Mesothelial cell of epicardium (in vitro differentiated cells): ENCODE results near the gene OR6C2. TPM values are rescaled to one million over a fixed set of nuclear protein-coding genes. Genes with fewer than 3 reads are reported as not detected.
"Not testable (repeated sequence)": the region's sequence is repeated elsewhere in the genome, so short reads cannot be mapped to it uniquely, and the experiment has no call there.

Experiments
- DNase-seq, 2 experiments: peaks; one replicate each; pipeline ENCODE4 v3.0.0; 2021; ENCODE audit warnings: low spot score in 2 of 2; ENCODE audit not compliant: unreplicated experiment in 2 of 2
- H3K27ac Mint-ChIP-seq: 2 replicates; pipeline ENCODE4 v1.8.0; 2021; ENCODE audit warnings: mixed read lengths
- H3K27me3 Mint-ChIP-seq: 2 replicates; pipeline ENCODE4 v1.8.0; 2021; ENCODE audit warnings: low read depth, mixed read lengths
- H3K36me3 Mint-ChIP-seq: 2 replicates; pipeline ENCODE4 v1.8.0; 2021; ENCODE audit warnings: mixed read lengths
- H3K4me1 Mint-ChIP-seq: 2 replicates; pipeline ENCODE4 v1.8.0; 2021; ENCODE audit warnings: mixed read lengths
- H3K4me3 Mint-ChIP-seq: 2 replicates; pipeline ENCODE4 v1.8.0; 2021; ENCODE audit warnings: mild to moderate bottlenecking, moderate library complexity, mixed read lengths
- H3K9me3 Mint-ChIP-seq: 2 replicates; pipeline ENCODE4 v1.8.0; 2021; ENCODE audit warnings: mixed read lengths
- total RNA-seq: library from RNA; stranded (reverse); gene quantifications from 3 replicates; pipeline ENCODE4 v1.2.1, GENCODE V29; 2021
- TF ChIP-seq, protein P1 (sequence below): fragments of 200-600 bp; sonication (generic); IDR thresholded peaks from one replicate; pipeline ENCODE4 v1.5.0; 2021; ENCODE audit warnings: antibody characterized with exemption; ENCODE audit not compliant: unreplicated experiment

The OR6C2 gene
- total RNA-seq, 1 donor from 2014 or later, result not detected

DNA sequence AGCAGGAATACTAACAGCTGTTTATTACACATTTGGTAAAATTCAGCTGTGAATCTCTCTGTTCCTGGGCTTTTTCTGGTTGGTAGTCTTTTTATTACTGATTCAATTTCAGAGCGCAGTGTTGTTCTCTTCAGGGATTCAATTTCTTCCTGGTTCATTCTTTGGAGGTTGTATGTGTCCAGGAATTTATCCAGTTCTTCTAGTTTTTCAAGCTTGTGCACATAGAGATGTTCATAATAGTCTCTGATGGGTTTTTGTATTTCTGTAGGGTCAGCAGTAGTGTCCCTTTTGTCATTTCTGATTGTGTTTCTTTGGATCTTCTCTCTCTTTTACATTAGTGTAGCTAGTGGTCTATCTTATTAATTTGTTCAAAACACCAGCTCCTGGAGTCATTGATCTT is 26.9 kb upstream of the OR6C2 start:
- TF ChIP-seq, protein P1, sequence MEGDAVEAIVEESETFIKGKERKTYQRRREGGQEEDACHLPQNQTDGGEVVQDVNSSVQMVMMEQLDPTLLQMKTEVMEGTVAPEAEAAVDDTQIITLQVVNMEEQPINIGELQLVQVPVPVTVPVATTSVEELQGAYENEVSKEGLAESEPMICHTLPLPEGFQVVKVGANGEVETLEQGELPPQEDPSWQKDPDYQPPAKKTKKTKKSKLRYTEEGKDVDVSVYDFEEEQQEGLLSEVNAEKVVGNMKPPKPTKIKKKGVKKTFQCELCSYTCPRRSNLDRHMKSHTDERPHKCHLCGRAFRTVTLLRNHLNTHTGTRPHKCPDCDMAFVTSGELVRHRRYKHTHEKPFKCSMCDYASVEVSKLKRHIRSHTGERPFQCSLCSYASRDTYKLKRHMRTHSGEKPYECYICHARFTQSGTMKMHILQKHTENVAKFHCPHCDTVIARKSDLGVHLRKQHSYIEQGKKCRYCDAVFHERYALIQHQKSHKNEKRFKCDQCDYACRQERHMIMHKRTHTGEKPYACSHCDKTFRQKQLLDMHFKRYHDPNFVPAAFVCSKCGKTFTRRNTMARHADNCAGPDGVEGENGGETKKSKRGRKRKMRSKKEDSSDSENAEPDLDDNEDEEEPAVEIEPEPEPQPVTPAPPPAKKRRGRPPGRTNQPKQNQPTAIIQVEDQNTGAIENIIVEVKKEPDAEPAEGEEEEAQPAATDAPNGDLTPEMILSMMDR, result no peak
- Mint-ChIP-seq H3K9me3 (peaks cover 32% of the 10 kb centered on the region), H3K27ac (no peak overlapping the region), H3K27me3 (no peaks in the 10 kb centered on the region), H3K4me1 (peaks cover 2% of the 10 kb centered on the region), H3K4me3 (no peak overlapping the region), H3K36me3 (no peaks in the 10 kb centered on the region)
- no peak for DNase-seq

DNA sequence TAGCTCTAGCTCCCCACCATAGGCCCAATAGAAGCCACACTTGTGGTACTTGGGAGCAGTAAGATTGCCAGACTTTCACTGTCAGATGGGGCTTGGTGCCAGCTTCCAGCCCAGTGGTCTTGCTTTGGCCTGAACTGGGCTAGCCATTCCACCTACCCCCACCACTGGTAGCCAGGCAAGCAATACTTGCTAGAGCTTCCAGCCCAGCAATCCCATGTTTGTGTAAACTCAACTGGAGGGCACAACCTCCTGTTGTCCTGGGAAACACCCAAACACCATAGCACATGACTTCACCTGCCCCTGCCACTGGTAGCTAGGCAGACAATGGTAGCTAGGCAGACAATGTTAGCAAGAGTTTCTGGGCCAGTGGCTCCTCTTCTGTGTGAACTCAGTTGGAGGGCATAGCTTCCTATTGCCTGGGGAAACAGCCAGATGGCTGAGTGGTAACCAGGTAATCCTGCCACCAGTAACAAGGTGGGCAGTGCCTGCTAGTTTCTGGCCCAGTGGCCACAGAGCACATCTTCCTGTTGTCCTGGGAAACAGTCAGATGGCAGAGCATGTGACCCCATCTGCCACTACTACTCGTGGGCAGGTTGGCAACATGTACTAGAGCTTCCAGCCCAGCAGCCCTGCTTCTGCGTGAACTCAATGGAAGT is 23.4 kb upstream of the OR6C2 start:
- TF ChIP-seq, protein P1, result no peak

DNA sequence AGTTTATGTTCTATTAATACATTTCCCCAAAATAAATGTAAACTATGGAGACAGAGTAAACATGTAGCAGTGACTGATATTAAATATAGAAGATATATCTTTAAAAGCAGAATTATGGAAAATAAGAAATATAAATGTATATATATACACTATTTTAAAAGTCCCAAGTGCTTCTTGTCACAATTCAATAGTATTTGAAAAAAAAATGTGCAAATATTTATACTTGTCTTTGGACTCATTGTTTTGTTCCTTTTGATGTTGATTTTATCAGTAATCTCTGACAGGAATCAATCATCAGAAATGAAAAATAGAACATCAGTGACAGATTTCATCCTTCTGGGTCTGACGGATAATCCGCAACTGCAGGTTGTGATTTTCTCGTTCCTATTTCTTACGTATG is 17.9 kb upstream of the OR6C2 start, which contains the start of gene OR6C76:
Gene OR6C76, plus strand, starts transcription at position 301 of the 400 bp plus-strand sequence. Its CDS starts 0 bp downstream, at position 301.
- TF ChIP-seq, protein P1, result no peak
- no peak for DNase-seq
- H3K27me3 Mint-ChIP-seq, result peaks cover 6% of the 10 kb centered on the region

More for the DNA sequence above, 23.4 kb upstream of the OR6C2 start:
- no peak overlapping the region for H3K27ac Mint-ChIP-seq
- H3K9me3 Mint-ChIP-seq, result peaks cover 31% of the 10 kb centered on the region
- peaks cover 3% of the 10 kb centered on the region for H3K27me3 Mint-ChIP-seq
- no peak overlapping the region for H3K4me3 Mint-ChIP-seq
- H3K4me1 Mint-ChIP-seq, result no peaks in the 10 kb centered on the region
- H3K36me3 Mint-ChIP-seq, result no peaks in the 10 kb centered on the region
- no peak for DNase-seq

DNA sequence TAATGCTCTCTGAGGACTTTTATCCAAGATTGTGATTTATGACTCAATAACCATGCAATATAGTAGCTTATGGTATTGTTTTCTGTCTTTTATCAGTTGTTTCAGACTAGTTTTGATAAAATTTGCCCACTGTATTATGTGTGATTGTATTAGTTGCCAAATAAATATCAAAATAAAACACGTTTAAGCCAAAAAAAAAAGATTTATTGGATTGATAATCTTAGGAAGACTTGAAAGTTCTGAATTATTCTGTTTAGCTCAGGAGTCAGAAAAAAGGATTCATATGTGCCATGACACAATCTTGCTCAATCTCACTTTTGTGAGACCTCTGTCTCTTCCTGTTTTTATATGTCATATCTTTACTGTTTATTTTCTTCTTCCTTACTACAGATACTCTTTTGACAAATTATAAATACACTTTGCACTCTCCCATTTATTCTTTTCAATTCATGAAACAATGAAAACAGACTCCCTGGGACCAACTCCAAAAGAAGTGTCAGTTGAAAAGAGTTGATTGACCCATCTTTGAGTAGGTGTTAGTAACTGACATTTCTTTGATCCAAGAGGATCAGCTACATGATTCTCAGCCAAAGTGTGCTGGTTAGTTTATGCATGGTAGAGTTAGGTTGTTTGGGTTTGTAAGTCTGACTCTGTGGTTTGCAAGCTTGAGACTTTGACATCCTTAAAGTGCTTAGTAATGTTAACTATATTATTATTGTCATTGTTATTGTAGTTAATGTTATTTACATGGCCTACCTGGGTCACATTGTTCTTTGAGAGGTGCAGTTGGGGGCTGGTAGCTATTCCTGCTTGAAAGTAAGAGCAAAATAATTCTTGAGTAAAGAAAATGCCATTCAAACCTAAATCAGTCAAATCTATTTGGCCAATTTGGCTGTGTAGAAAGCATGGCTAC is 15.3 kb upstream of the OR6C2 start:
- Mint-ChIP-seq H3K9me3 (no peaks in the 10 kb centered on the region), H3K27me3 (peaks cover 6% of the 10 kb centered on the region), H3K36me3 (no peaks in the 10 kb centered on the region), H3K27ac (no peak overlapping the region), H3K4me3 (no peak overlapping the region), H3K4me1 (no peaks in the 10 kb centered on the region)
- TF ChIP-seq, protein P1, result no peak
- no peak for DNase-seq

More for the DNA sequence above, 17.9 kb upstream of the OR6C2 start, which contains the start of gene OR6C76:
- H3K9me3 Mint-ChIP-seq, result no peaks in the 10 kb centered on the region
- no peak within 1 kb of the TSS for H3K27ac Mint-ChIP-seq
- H3K4me3 Mint-ChIP-seq, result no peak within 1 kb of the TSS
- H3K4me1 Mint-ChIP-seq, result no peaks in the 10 kb centered on the region
- H3K36me3 Mint-ChIP-seq, result no peaks in the 10 kb centered on the region

DNA sequence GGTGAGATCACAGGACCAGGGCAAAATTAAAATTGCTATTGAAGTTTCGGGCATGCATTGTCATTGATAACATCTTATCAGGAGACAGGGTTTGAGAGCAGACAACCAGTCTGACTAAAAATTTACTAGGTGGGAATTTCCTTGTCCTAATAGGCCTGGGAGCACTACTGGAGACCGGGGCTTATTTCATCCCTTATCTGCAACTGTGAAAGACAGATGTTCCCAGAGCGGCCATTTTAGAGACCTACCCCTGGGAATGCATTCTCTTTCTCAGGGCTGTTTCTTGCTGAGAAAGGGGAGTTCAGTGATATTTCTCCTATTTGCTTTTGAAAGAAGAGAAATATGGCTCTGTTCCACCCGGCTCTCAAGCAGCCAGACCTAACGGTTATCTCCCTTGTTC is 2.6 kb upstream of the OR6C2 start:
- DNase-seq, result not testable (repeated sequence)

DNA sequence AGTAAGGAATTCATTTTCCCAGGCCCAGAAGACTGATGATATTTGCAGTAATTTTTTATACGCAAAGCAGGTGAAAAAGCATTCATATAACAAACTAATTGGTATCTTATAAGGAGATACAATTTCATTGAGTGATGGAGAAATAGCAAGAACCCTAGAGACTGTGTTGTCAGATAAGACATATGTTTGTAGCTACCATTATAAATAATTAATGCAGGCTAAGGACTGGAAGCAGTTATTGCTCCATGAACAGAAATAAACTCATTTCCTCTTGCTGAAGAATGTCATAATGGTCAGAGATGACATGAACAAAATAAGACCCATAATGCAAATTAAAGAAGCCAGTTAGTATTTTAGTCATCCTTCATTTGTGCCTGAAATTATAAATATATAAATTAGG is 1.5 kb downstream of the OR6C2 start:
- no peak overlapping the region for H3K27ac Mint-ChIP-seq
- H3K27me3 Mint-ChIP-seq, result peaks cover 8% of the 10 kb centered on the region
- H3K4me1 Mint-ChIP-seq, result no peaks in the 10 kb centered on the region
- no peak for DNase-seq
- H3K4me3 Mint-ChIP-seq, result no peak overlapping the region
- H3K9me3 Mint-ChIP-seq, result peaks cover 16% of the 10 kb centered on the region
- TF ChIP-seq, protein P1, result no peak
- no peaks in the 10 kb centered on the region for H3K36me3 Mint-ChIP-seq

More for the DNA sequence above, 2.6 kb upstream of the OR6C2 start:
- not testable (repeated sequence) for H3K4me3 Mint-ChIP-seq, H3K4me1 Mint-ChIP-seq, H3K27me3 Mint-ChIP-seq, H3K27ac Mint-ChIP-seq, H3K36me3 Mint-ChIP-seq
- peaks cover 24% of the 10 kb centered on the region for H3K9me3 Mint-ChIP-seq
